Right lobe of liver (tissue), 4 donors: ENCODE measurements around the gene ASTN1.

Source experiments
- CTCF ChIP-seq, 4 donors: fragments of 200-600 bp in 3 of 4; fragments of 450-650 bp in 1 of 4; IDR thresholded peaks; one replicate each; pipeline versions ENCODE4 v1.5.1 to v1.8.0; 2016 to 2022; ENCODE audit warnings: antibody characterized with exemption in 4 of 4, mild to moderate bottlenecking in 2 of 4
- POLR2A ChIP-seq: fragments of 450-650 bp; IDR thresholded peaks from one replicate; pipeline ENCODE4 v1.6.1; 2017; ENCODE audit warnings: antibody characterized with exemption, mild to moderate bottlenecking
- donor health status: DM: no; HTN: no; CAD: no.
- donor health status: DM: no; HTN: no; CAD: no.
- donor health status: DM: no; HTN: yes; CAD: no.

GRCh38 chr1:176976771-176977170 is 187.7 kb downstream of the ASTN1 start:
- no peak for TF ChIP-seq CTCF (IDR thresholded peaks at IDR 0.05)
- no peak for TF ChIP-seq POLR2A
